Mucosa of rectum (tissue), 2 donors: Measurements from ENCODE around the gene ERBIN.
"Not testable (repeated sequence)": the region's sequence is repeated elsewhere in the genome, so short reads cannot be mapped to it uniquely, and the experiment has no call there.

Experiments
- H3K27ac ChIP-seq, 2 donors: one replicate each; pipeline ENCODE4 v1.7.0; 2013; ENCODE audit warnings: inconsistent platforms in 2 of 2, low read depth in 2 of 2, low read length in 2 of 2
- H3K27me3 ChIP-seq, 2 donors: one replicate each; pipeline ENCODE4 v1.7.0; 2013; ENCODE audit warnings: low read length in 2 of 2; ENCODE audit not compliant: control insufficient read depth in 2 of 2, insufficient read depth in 2 of 2
- H3K36me3 ChIP-seq, 2 donors: one replicate each; pipeline ENCODE4 v1.7.0; 2013; ENCODE audit warnings: low read length in 2 of 2; ENCODE audit not compliant: control insufficient read depth in 2 of 2, insufficient read depth in 2 of 2
- H3K4me1 ChIP-seq, 2 donors: one replicate each; pipeline ENCODE4 v1.7.0; 2013; ENCODE audit warnings: low read length in 2 of 2, mild to moderate bottlenecking in 1 of 2; ENCODE audit not compliant: control insufficient read depth in 2 of 2, insufficient read depth in 2 of 2
- H3K4me3 ChIP-seq, 2 donors: one replicate each; pipeline ENCODE4 v1.7.0; 2013; ENCODE audit warnings: low read length in 2 of 2
- H3K9ac ChIP-seq, 2 donors: one replicate each; pipeline ENCODE4 v1.7.0; 2013; ENCODE audit warnings: low read length in 2 of 2, low read depth in 1 of 2, mild to moderate bottlenecking in 1 of 2
- H3K9me3 ChIP-seq, 2 donors: one replicate each; pipeline ENCODE4 v1.7.0; 2013; ENCODE audit warnings: low read length in 2 of 2; ENCODE audit not compliant: control insufficient read depth in 2 of 2
- donor health status: healthy.
- donor health status: Normal muscosa, but diverticular disease.

The ERBIN gene

DNA sequence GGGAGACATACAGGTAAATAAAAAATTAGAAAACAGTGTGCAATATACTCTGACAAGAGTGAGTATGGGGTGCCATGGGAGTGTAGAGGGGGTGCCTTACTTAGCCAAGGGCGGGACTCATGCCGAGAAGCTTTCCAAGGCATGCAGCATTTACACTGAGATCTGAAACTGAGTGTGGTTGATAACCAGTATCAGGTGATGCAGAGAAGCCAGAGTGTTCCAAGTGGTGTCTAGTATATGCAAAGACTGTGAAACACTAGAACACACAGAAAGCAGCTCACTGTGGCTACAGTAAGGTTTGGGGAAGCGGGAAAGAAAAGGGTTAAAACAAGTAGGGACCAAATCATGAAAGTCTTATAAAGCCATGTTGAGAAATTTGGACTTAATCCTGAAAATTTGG, 30.5 kb upstream of the ERBIN start:
- no peaks in the 10 kb centered on the region for H3K36me3 ChIP-seq
- H3K27ac ChIP-seq: no peak overlapping the region
- H3K4me3 ChIP-seq: no peak overlapping the region
- H3K9me3 ChIP-seq: no peaks in the 10 kb centered on the region
- no peaks in the 10 kb centered on the region for H3K4me1 ChIP-seq
- H3K27me3 ChIP-seq: peaks cover 14 to 21% of the 10 kb centered on the region in 2 donors
- H3K9ac ChIP-seq: no peak overlapping the region

DNA sequence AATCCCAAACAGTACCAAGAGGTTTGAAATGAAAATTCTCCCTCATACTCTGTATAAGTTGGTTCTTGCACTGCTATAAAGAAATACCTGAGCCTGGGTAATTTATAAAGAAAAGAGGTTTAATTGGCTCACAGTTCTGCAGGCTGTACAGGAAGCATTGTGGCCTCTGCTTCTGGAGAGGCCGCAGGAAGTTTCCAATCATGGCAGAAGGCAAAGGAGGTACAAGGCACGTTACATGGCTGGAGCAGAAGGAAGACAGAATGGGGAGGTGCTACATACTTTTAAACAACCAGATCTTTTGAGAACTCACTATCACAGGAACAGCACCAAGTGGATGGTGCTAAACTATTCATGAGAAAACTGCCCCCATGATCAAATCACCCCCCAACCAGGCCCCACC, 25.6 kb upstream of the ERBIN start:
- no peak overlapping the region for H3K9ac ChIP-seq
- no peak overlapping the region for H3K4me3 ChIP-seq
- H3K27me3 ChIP-seq: peaks cover 11 to 22% of the 10 kb centered on the region in 2 donors
- H3K9me3 ChIP-seq: no peaks in the 10 kb centered on the region
- no peak overlapping the region for H3K27ac ChIP-seq
- no peaks in the 10 kb centered on the region for H3K4me1 ChIP-seq
- no peaks in the 10 kb centered on the region for H3K36me3 ChIP-seq

DNA sequence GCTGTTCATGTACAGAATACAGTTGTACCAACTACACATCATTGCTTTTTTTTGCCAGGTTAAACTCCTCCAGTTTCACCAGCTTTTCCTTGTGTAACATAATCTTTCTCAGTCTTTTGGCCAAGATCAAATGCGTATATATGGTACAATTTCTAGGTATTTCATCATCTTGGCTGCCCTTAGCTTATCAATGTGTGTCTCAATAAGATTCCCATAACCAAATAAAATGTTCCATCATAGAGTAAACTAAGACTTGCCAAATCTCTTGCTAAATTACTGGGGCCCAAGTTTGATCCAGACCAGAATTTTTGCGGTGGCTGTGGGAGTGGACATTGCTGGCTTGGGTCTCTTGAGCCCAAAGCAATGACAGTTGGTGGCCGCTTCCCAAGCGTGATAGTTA, 24.3 kb upstream of the ERBIN start:
- no peak overlapping the region for H3K27ac ChIP-seq
- no peaks in the 10 kb centered on the region for H3K4me1 ChIP-seq
- H3K27me3 ChIP-seq: peaks cover 11 to 16% of the 10 kb centered on the region in 2 donors
- H3K9ac ChIP-seq: no peak overlapping the region
- no peaks in the 10 kb centered on the region for H3K36me3 ChIP-seq
- no peak overlapping the region for H3K4me3 ChIP-seq
- no peaks in the 10 kb centered on the region for H3K9me3 ChIP-seq

DNA sequence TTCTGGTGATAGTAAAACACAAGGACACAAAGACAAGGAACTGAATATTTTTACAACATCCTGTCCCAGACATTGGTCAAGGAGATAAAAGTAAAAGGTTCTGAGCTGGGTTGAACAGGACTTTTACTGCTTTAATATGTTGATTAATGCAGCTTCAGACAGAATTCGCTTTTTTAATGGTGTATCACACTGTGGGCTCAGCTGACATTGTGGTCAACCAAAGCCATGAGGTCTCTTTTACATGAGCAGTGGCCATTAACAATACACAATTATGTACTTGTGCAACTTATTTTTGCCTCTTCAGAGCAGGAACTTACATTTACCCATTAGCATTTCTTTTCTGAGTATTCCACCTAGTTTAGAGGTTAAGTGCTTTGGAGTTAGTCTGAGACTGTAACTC, 22.8 kb upstream of the ERBIN start:
- Histone ChIP-seq H3K9me3 (no peaks in the 10 kb centered on the region), H3K36me3 (no peaks in the 10 kb centered on the region), H3K4me1 (no peaks in the 10 kb centered on the region), H3K9ac (no peak overlapping the region), H3K27me3 (peaks cover 11 to 15% of the 10 kb centered on the region in 2 donors), H3K27ac (no peak overlapping the region), H3K4me3 (no peak overlapping the region)

DNA sequence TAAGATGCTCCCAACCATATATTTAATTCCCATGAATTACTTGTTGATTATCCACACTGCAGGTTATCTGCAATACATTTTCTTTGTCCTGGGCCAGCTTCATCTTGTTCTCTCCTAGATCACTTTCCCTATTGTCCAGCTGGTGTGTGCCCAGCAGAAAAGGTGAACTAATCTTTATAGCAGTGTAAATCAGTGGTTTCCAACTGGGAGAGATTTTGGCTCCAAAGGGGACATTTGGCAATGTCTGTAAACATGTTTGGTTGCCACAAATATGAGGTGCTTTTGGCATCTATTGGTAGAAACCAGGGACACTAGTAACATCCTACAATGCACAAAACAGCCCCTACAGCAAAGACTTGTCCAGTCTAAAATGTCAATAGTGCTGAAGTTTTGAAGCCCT, 20.1 kb upstream of the ERBIN start:
- Histone ChIP-seq H3K9ac (no peak overlapping the region), H3K36me3 (no peaks in the 10 kb centered on the region), H3K27ac (no peak overlapping the region), H3K4me1 (no peaks in the 10 kb centered on the region), H3K9me3 (no peaks in the 10 kb centered on the region), H3K4me3 (no peak overlapping the region), H3K27me3 (peaks cover 2 to 10% of the 10 kb centered on the region in 2 donors)

DNA sequence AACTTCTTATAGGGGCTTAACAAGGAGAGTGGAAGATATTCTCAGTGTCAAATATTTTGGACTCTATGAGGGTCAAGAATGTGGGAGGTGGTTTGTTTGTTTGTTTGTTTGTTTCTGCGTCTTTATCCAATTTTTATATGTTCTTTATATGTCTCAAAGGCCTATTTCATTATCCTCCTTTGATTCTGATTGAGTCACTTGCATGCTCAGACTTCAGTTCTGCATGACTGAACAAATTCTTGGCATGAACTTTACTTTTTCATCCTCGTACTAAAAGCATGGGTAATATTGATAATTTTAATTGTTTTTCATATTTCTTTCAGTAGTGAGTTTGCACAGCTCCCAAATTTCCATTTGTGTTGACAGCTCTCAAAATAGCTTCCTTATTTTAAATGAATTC, 19.2 kb upstream of the ERBIN start:
- Histone ChIP-seq H3K27ac (no peak overlapping the region), H3K9ac (no peak overlapping the region)

DNA sequence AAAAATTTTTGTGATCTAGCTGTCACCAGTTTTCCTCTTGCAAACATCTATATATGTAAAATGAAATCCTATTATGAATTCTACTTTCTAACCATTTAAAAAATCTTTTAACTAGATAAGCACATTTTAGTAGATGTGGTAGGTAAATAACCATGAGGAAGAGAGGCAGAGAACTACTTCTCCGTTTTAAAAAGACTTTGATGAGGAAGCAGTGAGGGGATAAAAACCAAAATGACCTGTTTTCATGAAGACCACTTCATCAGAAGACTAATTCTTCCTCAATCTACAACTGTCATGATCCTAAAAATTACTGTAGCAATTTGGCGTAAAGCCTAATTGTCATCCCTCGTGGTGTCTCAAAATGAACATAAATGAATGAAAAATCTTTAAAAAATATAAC, 15.7 kb upstream of the ERBIN start:
- Histone ChIP-seq H3K27me3 (peaks cover 0 to 4% of the 10 kb centered on the region in 2 donors), H3K9ac (no peak overlapping the region), H3K27ac (no peak overlapping the region), H3K4me3 (no peak overlapping the region), H3K36me3 (no peaks in the 10 kb centered on the region), H3K4me1 (no peaks in the 10 kb centered on the region), H3K9me3 (no peaks in the 10 kb centered on the region)

More for the DNA sequence above, 19.2 kb upstream of the ERBIN start:
- no peaks in the 10 kb centered on the region for H3K9me3 ChIP-seq
- H3K36me3 ChIP-seq: no peaks in the 10 kb centered on the region
- no peak overlapping the region for H3K4me3 ChIP-seq
- peaks cover 2 to 8% of the 10 kb centered on the region in 2 donors for H3K27me3 ChIP-seq
- H3K4me1 ChIP-seq: no peaks in the 10 kb centered on the region

DNA sequence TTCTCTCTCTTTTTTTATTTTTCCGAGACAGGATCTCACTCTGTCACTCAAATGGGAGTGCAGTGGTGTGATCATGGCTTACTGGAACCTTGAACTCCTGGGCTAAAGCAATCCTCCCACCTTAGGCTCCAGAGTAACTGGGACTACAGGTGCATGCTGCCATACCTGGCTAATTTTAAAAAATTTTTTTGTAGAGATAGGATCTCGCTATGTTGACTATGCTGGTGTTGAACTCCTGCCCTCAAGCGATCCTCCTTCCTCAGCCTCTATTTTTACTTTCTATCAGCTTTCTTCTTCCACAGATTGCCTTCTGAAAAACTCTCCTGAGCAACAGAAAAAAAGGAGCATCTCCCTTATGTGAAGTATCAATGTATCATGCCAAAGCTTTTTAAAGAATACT, 14.1 kb upstream of the ERBIN start:
- Histone ChIP-seq H3K27me3 (no peaks in the 10 kb centered on the region), H3K4me3 (no peak overlapping the region), H3K9me3 (no peaks in the 10 kb centered on the region), H3K4me1 (peaks cover 0 to 8% of the 10 kb centered on the region in 2 donors), H3K36me3 (no peaks in the 10 kb centered on the region), H3K27ac (no peak overlapping the region), H3K9ac (no peak overlapping the region)

DNA sequence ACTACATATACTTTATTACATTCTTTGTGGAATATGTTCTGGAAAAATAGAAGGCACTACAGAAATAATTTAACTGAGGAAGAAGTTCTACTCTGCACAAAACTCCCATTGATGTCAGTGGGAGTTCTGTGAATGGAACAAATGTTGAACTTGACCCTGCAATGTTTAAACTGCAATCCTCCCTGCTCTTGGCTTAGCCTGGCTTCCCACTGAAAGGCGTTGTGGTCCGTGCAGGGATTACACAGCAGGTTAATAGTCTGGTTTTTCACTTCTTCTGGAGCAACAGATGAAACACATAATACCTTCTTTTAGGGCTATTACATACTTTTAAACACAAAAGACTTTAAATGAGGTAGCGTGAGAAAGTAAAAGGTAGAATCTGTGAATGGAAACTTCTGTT, 12.9 kb upstream of the ERBIN start:
- H3K36me3 ChIP-seq: no peaks in the 10 kb centered on the region
- no peak overlapping the region for H3K9ac ChIP-seq
- H3K27ac ChIP-seq: no peak overlapping the region
- no peak overlapping the region for H3K4me3 ChIP-seq
- no peaks in the 10 kb centered on the region for H3K9me3 ChIP-seq
- no peaks in the 10 kb centered on the region for H3K27me3 ChIP-seq
- H3K4me1 ChIP-seq: peaks cover 0 to 8% of the 10 kb centered on the region in 2 donors

DNA sequence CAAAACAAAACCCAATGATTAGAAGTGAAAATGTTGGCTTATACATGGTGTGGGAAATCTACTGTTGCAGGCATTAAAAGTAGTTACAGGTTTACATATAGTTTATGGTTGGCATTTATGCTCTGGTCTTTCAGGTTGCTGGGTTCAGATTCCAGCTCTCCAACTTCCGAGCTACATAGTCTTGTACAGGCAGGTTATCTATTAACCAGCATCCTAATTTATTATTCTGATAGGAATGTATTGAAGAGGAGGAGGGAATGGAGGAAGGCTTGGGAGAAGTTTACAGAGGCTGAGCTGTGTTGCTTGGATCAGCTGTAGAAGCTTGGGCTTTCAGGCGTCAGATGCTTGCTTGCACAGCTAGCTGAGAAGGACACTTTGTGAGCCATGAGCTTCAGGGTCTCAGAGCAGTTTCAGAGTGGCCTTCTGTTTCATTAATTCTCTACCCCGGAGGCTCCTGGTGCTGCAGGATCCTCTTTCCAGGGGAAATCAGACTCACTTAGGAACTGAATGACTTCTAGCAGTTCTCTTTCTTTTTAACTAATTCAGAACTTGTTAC, 11.7 kb upstream of the ERBIN start:
- no peak overlapping the region for H3K4me3 ChIP-seq
- no peaks in the 10 kb centered on the region for H3K27me3 ChIP-seq
- no peak overlapping the region for H3K27ac ChIP-seq
- peaks cover 0 to 8% of the 10 kb centered on the region in 2 donors for H3K4me1 ChIP-seq
- H3K36me3 ChIP-seq: no peaks in the 10 kb centered on the region
- H3K9me3 ChIP-seq: no peaks in the 10 kb centered on the region
- H3K9ac ChIP-seq: no peak overlapping the region

DNA sequence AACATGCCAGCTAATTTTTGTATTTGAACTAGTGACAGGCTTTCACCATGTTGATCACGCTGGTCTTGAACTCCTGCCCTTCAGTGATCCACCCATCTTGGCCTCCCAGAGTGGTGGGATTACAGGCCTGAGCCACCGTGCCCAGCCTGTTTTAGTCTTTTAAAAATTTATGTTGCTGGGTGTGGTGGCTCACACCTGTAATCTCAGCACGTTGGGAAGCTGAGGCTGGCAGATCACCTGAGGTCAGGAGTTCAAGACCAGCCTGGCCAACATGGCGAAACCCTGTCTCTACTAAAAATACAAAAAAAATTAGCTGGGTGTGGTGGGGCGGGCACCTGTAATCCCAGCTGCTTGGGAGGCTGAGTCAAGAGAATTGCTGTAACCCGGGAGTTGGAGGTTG, 10.7 kb upstream of the ERBIN start:
- H3K27me3 ChIP-seq, H3K36me3 ChIP-seq, H3K4me1 ChIP-seq, H3K9ac ChIP-seq, H3K9me3 ChIP-seq, H3K4me3 ChIP-seq: not testable (repeated sequence)
- peak overlapping the region in 1 of 2 donors; percentile 46 for H3K27ac ChIP-seq
